ENCODE measurements around the gene TCIRG1. TPM values are rescaled to one million over a fixed set of nuclear protein-coding genes. Genes with fewer than 3 reads are reported as not detected.

Gene TCIRG1
- total RNA-seq, 1 donor from 2014 or later, result 47.2 TPM

- Mint-ChIP-seq H3K27me3 (ENCODE audit: unreplicated experiment) (peaks cover 3% of the 10 kb centered on the region), H3K4me3 (ENCODE audit: unreplicated experiment) (no peak overlapping the region), H3K9me3 (ENCODE audit: unreplicated experiment) (no peaks in the 10 kb centered on the region), H3K4me1 (ENCODE audit: low read depth, unreplicated experiment) (peaks cover 2% of the 10 kb centered on the region), H3K36me3 (ENCODE audit: unreplicated experiment) (no peaks in the 10 kb centered on the region), H3K27ac (ENCODE audit: unreplicated experiment) (peak overlapping the region; percentile 22)
- DNase-seq, result no peak
- TF ChIP-seq CTCF (IDR thresholded peaks at IDR 0.05; ENCODE audit: partially characterized antibody, unreplicated experiment), result no peak
Measured at GRCh38 chr11:68037411-68038225, 1.2 kb upstream of the TCIRG1 start.

- H3K4me1 Mint-ChIP-seq (ENCODE audit: low read depth, unreplicated experiment), result peaks cover 2% of the 10 kb centered on the region
- peaks cover 3% of the 10 kb centered on the region for H3K27me3 Mint-ChIP-seq (ENCODE audit: unreplicated experiment)
- H3K4me3 Mint-ChIP-seq (ENCODE audit: unreplicated experiment), result no peak overlapping the region
- no peak for TF ChIP-seq CTCF (IDR thresholded peaks at IDR 0.05; ENCODE audit: partially characterized antibody, unreplicated experiment)
- H3K27ac Mint-ChIP-seq (ENCODE audit: unreplicated experiment), result no peak overlapping the region
- peak; percentile 55 for DNase-seq
- no peaks in the 10 kb centered on the region for H3K9me3 Mint-ChIP-seq (ENCODE audit: unreplicated experiment)
- no peaks in the 10 kb centered on the region for H3K36me3 Mint-ChIP-seq (ENCODE audit: unreplicated experiment)
Measured at GRCh38 chr11:68038226-68038717, 553 bp upstream of the TCIRG1 start.

- no peak for DNase-seq
- Mint-ChIP-seq H3K27me3 (ENCODE audit: unreplicated experiment) (peaks cover 3% of the 10 kb centered on the region), H3K4me3 (ENCODE audit: unreplicated experiment) (peak overlapping the region; percentile 72), H3K27ac (ENCODE audit: unreplicated experiment) (no peak overlapping the region), H3K36me3 (ENCODE audit: unreplicated experiment) (no peaks in the 10 kb centered on the region), H3K9me3 (ENCODE audit: unreplicated experiment) (no peaks in the 10 kb centered on the region), H3K4me1 (ENCODE audit: low read depth, unreplicated experiment) (peaks cover 2% of the 10 kb centered on the region)
- TF ChIP-seq CTCF (IDR thresholded peaks at IDR 0.05; ENCODE audit: partially characterized antibody, unreplicated experiment), result no peak
Measured at GRCh38 chr11:68039526-68040086, 781 bp downstream of the TCIRG1 start.

- H3K9me3 Mint-ChIP-seq (ENCODE audit: unreplicated experiment), result no peaks in the 10 kb centered on the region
- peaks cover 3% of the 10 kb centered on the region for H3K27me3 Mint-ChIP-seq (ENCODE audit: unreplicated experiment)
- H3K27ac Mint-ChIP-seq (ENCODE audit: unreplicated experiment), result no peak overlapping the region
- TF ChIP-seq CTCF (IDR thresholded peaks at IDR 0.05; ENCODE audit: partially characterized antibody, unreplicated experiment), result no peak
- peaks cover 2% of the 10 kb centered on the region for H3K4me1 Mint-ChIP-seq (ENCODE audit: low read depth, unreplicated experiment)
- DNase-seq, result peak; percentile 72
- H3K4me3 Mint-ChIP-seq (ENCODE audit: unreplicated experiment), result peak overlapping the region; percentile 72
- H3K36me3 Mint-ChIP-seq (ENCODE audit: unreplicated experiment), result no peaks in the 10 kb centered on the region
Measured at GRCh38 chr11:68040101-68040956, 1.5 kb downstream of the TCIRG1 start.

All from glutamatergic neuron (in vitro differentiated cells).